Measurements from ENCODE around the gene DNAH17. TPM values are rescaled to one million over a fixed set of nuclear protein-coding genes. Genes with fewer than 3 reads are reported as not detected.

Gene DNAH17
- total and polyA plus RNA-seq, 2 donors (not counting 1 experiment from before 2014, with no cell fraction given) = 0.01 to 0.12 TPM

GRCh38 chr17:78576389-78577112 is 645 bp downstream of the DNAH17 start:
- TF ChIP-seq EZH2 (IDR thresholded peaks at IDR 0.05; ENCODE audit: borderline replicate concordance, insufficient read depth, low read depth, low read length, poor library complexity, severe bottlenecking) = no peak
- TF ChIP-seq, protein P1, sequence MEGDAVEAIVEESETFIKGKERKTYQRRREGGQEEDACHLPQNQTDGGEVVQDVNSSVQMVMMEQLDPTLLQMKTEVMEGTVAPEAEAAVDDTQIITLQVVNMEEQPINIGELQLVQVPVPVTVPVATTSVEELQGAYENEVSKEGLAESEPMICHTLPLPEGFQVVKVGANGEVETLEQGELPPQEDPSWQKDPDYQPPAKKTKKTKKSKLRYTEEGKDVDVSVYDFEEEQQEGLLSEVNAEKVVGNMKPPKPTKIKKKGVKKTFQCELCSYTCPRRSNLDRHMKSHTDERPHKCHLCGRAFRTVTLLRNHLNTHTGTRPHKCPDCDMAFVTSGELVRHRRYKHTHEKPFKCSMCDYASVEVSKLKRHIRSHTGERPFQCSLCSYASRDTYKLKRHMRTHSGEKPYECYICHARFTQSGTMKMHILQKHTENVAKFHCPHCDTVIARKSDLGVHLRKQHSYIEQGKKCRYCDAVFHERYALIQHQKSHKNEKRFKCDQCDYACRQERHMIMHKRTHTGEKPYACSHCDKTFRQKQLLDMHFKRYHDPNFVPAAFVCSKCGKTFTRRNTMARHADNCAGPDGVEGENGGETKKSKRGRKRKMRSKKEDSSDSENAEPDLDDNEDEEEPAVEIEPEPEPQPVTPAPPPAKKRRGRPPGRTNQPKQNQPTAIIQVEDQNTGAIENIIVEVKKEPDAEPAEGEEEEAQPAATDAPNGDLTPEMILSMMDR (IDR thresholded peaks at IDR 0.05) = no peak
- no peak overlapping the region for H3K27ac Mint-ChIP-seq
- H3K4me1 Mint-ChIP-seq = peaks cover 8% of the 10 kb centered on the region
- ATAC-seq (ENCODE audit: low read depth) (no peak), DNase-seq (no peak)
- intact Hi-C loops (cut with micrococcal nuclease) = no loop called here
- ChIA-PET CTCF (interaction anchor here (0.6 kb wide), 1 partner anchor 121 kb away, joined by 3 read pairs; no protein-coding TSS in a partner anchor), POLR2A (no interaction called here)
- peaks cover 0 to 14% of the 10 kb centered on the region in 2 donors for H3K4me1 ChIP-seq (ENCODE audit: control insufficient read depth in 2 of 2, insufficient read depth in 2 of 2, low read length in 2 of 2)
- no peak overlapping the region for H3K4me3 Mint-ChIP-seq
- no peaks in the 10 kb centered on the region for H3K36me3 ChIP-seq (replicated peaks in 1 of 2; ENCODE audit: control extremely low read depth in 1 of 2, control insufficient read depth in 1 of 2, extremely low read depth in 1 of 2, insufficient read depth in 2 of 2, low read length in 1 of 2)
- H3K9me3 ChIP-seq (ENCODE audit: control extremely low read depth in 1 of 3, control insufficient read depth in 2 of 3, insufficient read depth in 1 of 3, low read length in 2 of 3) = no peaks in the 10 kb centered on the region
- H3K79me2 ChIP-seq (ENCODE audit: control insufficient read depth, insufficient read depth, low read length) = no peaks in the 10 kb centered on the region
- peaks cover 5% of the 10 kb centered on the region for H3K27me3 Mint-ChIP-seq
- no peak overlapping the region for H2AFZ ChIP-seq (ENCODE audit: insufficient read depth, low read depth, low read length, poor library complexity, severe bottlenecking)
- no peaks in the 10 kb centered on the region for H3K9me3 Mint-ChIP-seq (ENCODE audit: insufficient read depth)
- no peak overlapping the region for H3K27ac ChIP-seq (ENCODE audit: low read length in 2 of 2)
- no peak overlapping the region for H3K4me2 ChIP-seq (replicated peaks; ENCODE audit: low read depth, low read length, poor library complexity, severe bottlenecking)
- no peaks in the 10 kb centered on the region for H4K20me1 ChIP-seq (ENCODE audit: control insufficient read depth, insufficient read depth, low read length, poor library complexity, severe bottlenecking)
- H3K4me3 ChIP-seq (ENCODE audit: control extremely low read depth in 1 of 5, extremely low read depth in 1 of 5, insufficient read depth in 1 of 5, low read depth in 2 of 5, low read length in 4 of 5) = no peak overlapping the region
- no peak overlapping the region for H3K9ac ChIP-seq (ENCODE audit: low read length)
- no peaks in the 10 kb centered on the region for H3K27me3 ChIP-seq (replicated peaks in 1 of 4; ENCODE audit: control extremely low read depth in 1 of 4, control insufficient read depth in 3 of 4, insufficient read depth in 4 of 4, low read length in 3 of 4)
- 93% methylated on average over 23 of the region's 23 CpGs for WGBS (ENCODE audit: insufficient coverage)

- Histone ChIP-seq H3K9ac (ENCODE audit: low read length) (no peak overlapping the region), H3K4me3 (ENCODE audit: control extremely low read depth in 1 of 5, extremely low read depth in 1 of 5, insufficient read depth in 1 of 5, low read depth in 2 of 5, low read length in 4 of 5) (no peak overlapping the region), H4K20me1 (ENCODE audit: control insufficient read depth, insufficient read depth, low read length, poor library complexity, severe bottlenecking) (no peaks in the 10 kb centered on the region), H3K27ac (ENCODE audit: low read length in 2 of 2) (no peak overlapping the region), H3K4me1 (ENCODE audit: control insufficient read depth in 2 of 2, insufficient read depth in 2 of 2, low read length in 2 of 2) (peaks cover 0 to 16% of the 10 kb centered on the region in 2 donors), H2AFZ (ENCODE audit: insufficient read depth, low read depth, low read length, poor library complexity, severe bottlenecking) (no peak overlapping the region), H3K4me2 (replicated peaks; ENCODE audit: low read depth, low read length, poor library complexity, severe bottlenecking) (no peak overlapping the region), H3K36me3 (replicated peaks in 1 of 2; ENCODE audit: control extremely low read depth in 1 of 2, control insufficient read depth in 1 of 2, extremely low read depth in 1 of 2, insufficient read depth in 2 of 2, low read length in 1 of 2) (no peaks in the 10 kb centered on the region), H3K79me2 (ENCODE audit: control insufficient read depth, insufficient read depth, low read length) (no peaks in the 10 kb centered on the region), H3K9me3 (ENCODE audit: control extremely low read depth in 1 of 3, control insufficient read depth in 2 of 3, insufficient read depth in 1 of 3, low read length in 2 of 3) (no peaks in the 10 kb centered on the region), H3K27me3 (replicated peaks in 1 of 4; ENCODE audit: control extremely low read depth in 1 of 4, control insufficient read depth in 3 of 4, insufficient read depth in 4 of 4, low read length in 3 of 4) (no peaks in the 10 kb centered on the region)
- ChIA-PET POLR2A (no interaction called here), CTCF (interaction anchor here (0.6 kb wide), 1 partner anchor 121 kb away, joined by 3 read pairs; no protein-coding TSS in a partner anchor)
- peaks cover 5% of the 10 kb centered on the region for H3K27me3 Mint-ChIP-seq
- intact Hi-C loops (cut with micrococcal nuclease) = no loop called here
- no peak overlapping the region for H3K27ac Mint-ChIP-seq
- peaks cover 8% of the 10 kb centered on the region for H3K4me1 Mint-ChIP-seq
- DNase-seq = no peak
- H3K4me3 Mint-ChIP-seq = no peak overlapping the region
- H3K9me3 Mint-ChIP-seq (ENCODE audit: insufficient read depth) = no peaks in the 10 kb centered on the region
- WGBS (ENCODE audit: insufficient coverage) = 100% methylated on average over 4 of the region's 7 CpGs
- TF ChIP-seq EZH2 (IDR thresholded peaks at IDR 0.05; ENCODE audit: borderline replicate concordance, insufficient read depth, low read depth, low read length, poor library complexity, severe bottlenecking) = no peak
- TF ChIP-seq, protein P1 (IDR thresholded peaks at IDR 0.05) = no peak
- no peak for ATAC-seq (ENCODE audit: low read depth)
Observed at GRCh38 chr17:78575899-78576298, 1.3 kb downstream of the DNAH17 start.
